GM19455 (cell line): ENCODE measurements around the gene SLC26A4.

Experiments
- ATAC-seq: cut with Tn5 transposase; IDR thresholded peaks from one replicate; pipeline ENCODE4 v1.9.1; 2021; ENCODE audit not compliant: unreplicated experiment

SLC26A4 gene

DNA sequence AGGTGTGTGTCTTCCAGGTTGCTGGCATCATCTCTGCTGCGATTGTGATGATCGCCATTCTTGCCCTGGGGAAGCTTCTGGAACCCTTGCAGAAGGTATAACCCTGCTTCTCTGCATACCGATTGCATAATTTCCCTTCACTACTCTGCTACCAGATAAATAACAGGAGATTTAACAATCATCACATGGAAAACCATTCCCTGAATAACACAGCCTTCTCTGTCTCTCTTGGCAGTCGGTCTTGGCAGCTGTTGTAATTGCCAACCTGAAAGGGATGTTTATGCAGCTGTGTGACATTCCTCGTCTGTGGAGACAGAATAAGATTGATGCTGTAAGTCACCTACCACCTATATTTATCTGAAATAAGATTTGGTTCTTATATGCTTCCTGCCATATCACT is 33.8 kb downstream of the SLC26A4 start:
- ATAC-seq, result no peak

DNA sequence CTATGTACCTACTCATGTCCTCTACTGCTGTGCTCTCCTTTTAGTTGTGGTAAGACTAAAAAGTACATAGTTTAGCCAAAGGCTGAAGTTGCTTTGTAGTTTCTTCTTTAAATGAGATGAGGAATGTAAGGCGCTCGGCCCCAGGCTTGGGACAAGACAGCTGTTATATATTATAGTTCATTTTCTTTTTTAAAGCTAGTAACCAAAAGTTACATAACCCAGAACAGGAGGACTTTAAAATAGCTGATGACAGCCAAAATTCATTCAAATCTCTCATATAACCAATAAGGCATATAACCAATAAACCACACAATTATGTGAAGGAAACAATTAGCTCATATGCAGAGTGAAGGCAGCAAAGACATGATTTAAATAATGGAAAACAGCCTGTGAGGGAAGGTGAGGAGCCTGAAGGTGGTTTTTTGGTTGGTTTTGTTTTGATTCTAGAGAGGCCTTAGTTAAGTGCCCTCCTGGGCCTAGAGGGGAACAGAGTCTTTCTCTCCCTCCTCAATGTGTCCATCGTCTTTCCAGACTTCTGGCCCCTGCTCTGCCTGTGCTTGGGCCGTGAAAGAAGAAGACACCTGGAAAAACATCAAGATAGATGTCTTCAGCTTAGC is 35.8 kb downstream of the SLC26A4 start:
- no peak for ATAC-seq

DNA sequence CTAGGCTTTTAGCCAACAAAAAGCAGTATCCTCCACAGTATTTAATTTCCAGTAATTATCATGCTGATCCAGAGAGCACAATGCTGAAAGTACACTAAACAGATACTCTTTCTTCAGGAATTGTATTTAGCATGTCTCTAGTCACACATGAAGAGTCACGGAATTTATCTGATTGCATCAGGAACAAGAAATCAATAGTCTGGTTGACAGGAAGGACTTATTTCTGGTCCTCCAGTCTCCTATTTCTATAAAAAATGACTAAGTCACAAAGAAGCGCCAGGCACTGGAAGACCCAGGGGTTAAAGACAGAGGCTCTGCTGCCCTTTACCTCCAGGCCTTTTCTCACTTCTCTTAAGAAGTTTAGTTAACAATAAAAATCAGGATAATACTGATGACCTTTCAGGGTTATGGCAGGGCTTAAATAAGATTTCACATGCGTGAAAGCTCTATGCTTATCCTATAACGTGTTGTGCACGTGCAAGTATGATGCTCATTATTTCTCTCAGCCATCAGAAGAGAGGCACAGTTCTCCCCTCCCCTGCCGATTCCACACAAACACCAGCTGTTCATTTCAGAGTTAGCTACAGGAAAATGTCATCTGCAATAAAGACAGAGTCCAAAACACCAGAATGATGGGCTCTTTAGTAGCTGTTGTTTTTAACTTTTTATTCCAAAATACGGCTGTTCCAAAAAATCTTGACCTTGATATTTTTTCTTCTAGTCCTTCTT is 36.9 kb downstream of the SLC26A4 start:
- no peak for ATAC-seq

DNA sequence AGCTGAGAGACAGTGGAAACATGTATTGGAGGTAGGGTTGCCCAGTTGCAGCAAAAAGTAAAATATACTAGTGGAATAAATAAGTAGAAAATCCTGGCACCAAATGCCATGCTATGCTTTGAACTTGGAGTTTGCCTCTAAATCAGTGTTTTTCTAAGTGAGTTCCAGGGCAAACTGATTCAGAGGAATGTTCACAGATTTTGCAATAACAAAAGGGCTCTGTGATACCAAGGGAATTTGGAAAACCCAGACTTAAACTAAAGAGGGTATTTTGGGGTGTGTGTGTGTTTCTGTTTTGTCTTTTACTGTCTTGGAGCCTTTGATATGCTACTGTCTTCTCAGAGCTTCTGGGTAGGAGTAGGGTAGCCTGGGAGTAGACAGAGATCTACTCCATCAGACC is 39.9 kb downstream of the SLC26A4 start:
- no peak for ATAC-seq

DNA sequence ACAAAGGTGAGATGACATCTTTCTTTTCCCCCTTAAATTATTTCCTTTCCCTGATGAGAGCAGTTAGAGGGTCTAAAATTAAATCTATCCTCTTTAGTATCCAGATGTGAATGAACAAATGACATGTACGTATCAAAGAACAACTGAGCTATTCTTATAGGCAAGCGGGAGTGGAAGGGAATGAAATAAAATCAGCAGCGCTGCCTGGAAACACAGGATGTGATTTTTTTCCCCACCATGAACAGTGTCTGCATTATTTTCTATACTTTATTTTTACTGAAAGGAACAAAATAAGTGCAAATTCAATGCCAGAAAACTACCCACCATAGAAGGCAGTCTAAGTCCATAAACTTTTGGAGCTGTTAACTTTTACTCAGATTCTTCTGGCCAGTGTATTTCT is 40.6 kb downstream of the SLC26A4 start:
- ATAC-seq, result no peak

DNA sequence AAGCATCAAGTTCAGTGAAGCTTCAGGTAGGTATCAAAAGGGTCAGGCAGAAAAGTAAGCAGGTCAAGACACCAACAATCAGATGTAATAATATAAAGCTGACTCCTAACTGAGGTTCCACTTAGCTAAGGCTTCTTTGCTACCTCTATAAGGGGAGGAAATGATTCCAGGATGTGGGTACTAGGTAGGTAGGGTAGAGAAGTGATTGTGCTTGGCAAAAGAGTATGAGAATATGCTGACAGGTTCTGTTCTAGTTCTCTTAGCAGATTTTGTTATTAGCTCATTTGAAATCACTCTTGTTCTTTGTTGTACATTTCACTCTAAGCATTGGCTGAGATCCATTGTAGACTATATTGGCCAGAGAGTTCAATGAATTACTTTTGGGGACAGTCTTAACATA is 42.6 kb downstream of the SLC26A4 start:
- ATAC-seq, result no peak

DNA sequence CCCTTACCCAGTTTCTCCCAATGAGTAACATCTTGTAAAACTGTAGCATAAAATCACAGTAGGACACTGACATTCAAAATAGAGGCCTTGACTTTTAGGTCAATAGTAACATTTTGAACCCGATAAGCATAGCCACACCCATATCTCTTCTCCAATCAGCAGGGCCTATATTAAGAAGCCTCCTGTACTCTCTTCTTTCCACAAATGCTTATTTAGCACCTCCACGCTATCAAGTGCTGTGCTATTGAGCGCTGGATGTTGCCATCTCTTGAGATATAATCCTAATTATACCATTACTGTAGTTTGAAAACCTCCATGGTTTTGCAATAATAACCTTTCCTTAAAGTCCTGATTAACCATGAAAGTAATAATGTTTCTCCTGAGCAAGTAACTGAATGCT is 43.2 kb downstream of the SLC26A4 start:
- no peak for ATAC-seq

DNA sequence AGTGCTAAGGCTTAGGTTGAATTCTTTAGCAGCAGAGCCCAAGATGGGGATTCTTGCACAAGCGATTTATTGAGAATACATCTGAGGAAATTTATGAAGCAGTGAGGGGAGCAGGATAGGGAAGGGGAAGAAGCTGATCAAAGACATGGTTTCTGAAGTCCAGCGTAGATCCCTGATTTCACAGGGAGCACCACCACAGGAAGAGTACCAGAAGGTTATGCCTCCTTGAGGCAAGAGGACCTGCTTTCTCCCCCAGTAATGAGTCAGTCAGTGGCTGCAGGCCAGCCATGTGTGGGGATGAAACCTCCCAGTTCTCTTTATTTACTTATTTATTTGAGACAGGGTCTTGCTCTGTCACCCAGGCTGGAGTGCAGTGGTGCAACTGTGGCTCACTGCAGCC is 48.3 kb downstream of the SLC26A4 start:
- no peak for ATAC-seq

DNA sequence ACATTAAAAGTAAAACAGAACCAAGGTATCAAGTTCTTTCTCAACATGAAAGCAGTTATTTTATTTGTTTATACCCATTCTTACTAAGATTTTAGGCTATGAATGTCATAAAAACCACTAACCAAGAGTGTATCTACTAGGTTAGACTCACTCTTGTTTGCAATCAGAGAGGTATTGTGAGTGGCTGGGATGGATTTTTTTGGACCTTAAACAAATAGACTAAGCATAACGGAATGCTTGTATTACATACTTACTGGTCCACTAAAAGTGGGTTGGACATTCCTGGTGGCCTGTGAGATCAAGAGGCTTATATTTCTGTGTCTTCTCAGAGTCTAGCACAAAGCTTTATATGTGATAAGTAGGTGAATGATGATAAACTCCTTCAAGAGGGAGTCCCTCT is 50.7 kb downstream of the SLC26A4 start:
- no peak for ATAC-seq

DNA sequence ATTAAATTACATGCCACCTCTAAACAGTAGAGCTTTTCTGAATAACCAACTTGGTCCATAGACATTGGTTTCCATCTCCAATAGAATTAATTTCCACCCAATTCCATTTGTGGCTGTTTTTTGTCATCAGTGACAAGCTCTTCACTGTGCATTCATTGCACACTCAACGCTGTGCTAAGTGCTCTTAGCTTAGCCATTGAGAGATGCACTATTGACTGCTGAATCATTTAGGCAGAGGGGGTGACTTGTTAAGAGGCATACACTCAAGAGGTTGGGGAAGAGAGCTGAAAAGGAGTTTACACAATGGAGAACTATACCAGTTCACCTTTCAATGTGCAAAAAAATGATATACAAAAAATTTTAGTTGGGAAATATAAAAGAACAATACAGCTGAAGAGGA is 51.4 kb downstream of the SLC26A4 start:
- no peak for ATAC-seq

DNA sequence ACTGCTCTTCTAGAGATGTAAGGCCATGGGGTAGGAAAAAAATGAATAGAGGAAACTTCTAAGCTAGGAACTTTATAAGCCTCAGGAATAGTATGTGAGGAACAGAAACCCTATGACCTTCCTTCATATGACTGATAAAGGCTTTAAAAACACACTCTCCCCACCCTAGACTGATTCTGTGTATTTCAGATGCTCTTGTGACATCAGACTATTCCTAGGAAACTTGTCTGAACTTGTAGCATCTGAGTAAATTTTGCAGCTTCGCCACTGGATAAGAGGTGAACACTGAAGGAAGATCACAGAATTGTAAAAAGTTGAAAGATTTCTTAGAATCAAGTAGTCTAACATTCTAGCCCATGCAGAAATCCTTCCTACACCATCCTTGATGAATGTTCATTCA is 52.3 kb downstream of the SLC26A4 start:
- ATAC-seq, result no peak

DNA sequence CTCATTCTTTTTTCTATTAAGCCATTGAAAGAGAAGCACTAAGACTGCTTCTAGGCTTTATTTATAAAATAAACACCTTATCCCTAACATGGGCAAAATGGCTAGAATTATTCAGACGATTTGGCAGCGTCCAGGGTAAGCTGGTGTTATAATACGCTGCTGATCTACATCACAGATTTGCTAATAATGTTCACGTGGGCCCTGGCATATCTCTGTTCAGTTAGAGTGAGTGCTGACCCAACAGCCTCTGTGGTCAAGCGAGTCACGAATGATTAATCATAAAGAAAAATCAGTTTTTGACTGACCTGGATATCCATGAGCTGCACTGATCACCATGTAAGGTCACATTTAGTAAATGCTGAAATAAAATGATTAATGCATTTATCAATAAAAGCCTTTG is 54.9 kb downstream of the SLC26A4 start:
- ATAC-seq, result no peak

DNA sequence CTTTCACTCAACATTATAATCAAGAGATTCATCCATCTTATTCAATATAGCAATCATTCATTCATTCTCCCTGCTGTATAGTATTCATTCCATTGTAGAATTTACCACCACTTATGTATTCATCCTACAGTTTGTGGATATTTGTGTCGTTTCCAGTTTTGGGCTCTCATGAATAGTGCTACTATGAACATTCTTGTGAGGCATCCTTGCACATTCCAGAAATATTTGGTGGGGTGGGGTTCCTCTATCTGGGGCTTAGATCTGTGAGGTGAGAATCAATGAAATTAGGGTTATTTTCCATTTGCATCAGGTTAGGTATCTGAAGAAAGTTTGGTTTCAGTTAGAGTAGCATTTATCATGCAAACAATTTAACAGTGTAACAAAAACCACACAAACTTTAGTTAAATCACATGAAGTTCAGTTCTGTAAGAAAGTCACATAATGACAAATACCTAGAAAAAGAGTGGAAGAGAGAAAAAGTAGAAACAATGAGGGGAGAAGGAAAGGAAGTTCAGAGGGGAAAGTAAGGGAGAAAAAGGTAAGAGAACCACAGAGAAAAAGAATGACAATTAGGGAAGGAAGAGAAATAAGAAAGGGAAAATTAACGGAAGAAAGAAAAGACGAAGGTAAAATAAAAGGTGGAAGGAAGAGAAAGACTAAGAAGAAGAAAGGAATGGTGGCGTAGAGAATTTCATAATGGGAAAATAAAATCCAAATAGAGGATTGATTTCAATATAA is 58.0 kb downstream of the SLC26A4 start:
- no peak for ATAC-seq

DNA sequence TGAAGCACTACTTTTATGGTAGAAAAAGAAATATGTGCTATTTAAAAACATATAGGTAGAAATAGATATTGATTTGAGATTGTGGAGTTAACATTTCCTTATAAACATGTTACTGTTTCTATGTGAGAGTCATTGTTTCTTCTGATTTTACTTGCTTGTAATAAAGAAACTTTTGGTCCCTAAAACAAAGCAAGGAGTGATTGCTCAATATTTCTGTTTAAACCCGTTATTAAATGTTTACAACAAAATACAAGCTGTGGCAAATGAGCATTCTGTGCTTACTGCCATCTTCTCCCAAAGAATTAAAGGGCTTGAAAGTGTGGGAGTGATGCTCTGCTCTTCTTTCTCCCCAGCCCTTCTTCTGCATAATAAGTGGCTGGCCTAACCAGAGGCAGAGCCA is 60.7 kb downstream of the SLC26A4 start:
- no peak for ATAC-seq

DNA sequence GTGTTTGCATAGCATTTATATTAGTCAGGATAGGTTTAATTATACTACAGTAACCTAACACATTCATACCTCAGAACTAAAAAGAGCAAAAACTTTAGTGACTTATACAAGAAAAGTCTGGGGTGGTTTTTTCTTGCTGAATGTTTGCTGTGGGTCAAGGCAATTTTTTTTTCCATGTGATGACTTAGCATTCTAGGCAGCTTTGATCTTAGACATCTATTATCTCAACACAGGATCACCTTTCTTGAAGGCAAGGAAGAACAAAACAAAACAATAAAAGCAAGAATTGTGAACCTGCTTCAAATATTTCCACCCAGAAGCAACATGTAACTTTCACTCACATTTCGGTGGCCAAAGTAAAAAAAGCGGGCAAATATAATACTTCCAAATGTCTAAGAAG is 62.6 kb downstream of the SLC26A4 start:
- ATAC-seq, result no peak

DNA sequence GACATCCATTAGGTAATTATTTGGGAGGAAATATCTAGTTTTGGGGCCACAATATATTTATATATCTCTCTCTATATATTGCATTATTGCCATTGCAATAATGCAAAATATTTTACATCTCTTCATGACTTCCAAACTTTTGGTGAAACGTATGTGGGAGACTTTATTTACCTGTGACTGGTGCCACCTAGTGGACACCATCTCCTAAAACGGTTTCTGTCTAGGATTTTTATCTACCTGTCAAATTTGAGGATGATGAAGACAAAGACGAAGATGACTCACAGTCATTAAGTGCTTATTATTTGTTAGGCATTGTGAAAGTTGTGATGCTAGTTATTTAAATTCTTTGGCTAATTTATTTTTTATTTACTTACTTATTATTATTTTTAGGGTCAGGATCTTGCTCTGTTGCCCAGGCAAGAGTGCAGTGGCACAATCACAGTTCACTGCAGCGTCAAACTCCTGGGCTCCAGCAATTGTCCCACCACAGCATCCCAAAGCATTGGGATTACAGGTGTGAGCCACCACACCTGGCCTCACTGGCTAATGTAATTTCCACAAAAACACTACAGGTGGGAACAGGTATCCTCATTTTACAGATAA is 64.6 kb downstream of the SLC26A4 start:
- no peak for ATAC-seq

DNA sequence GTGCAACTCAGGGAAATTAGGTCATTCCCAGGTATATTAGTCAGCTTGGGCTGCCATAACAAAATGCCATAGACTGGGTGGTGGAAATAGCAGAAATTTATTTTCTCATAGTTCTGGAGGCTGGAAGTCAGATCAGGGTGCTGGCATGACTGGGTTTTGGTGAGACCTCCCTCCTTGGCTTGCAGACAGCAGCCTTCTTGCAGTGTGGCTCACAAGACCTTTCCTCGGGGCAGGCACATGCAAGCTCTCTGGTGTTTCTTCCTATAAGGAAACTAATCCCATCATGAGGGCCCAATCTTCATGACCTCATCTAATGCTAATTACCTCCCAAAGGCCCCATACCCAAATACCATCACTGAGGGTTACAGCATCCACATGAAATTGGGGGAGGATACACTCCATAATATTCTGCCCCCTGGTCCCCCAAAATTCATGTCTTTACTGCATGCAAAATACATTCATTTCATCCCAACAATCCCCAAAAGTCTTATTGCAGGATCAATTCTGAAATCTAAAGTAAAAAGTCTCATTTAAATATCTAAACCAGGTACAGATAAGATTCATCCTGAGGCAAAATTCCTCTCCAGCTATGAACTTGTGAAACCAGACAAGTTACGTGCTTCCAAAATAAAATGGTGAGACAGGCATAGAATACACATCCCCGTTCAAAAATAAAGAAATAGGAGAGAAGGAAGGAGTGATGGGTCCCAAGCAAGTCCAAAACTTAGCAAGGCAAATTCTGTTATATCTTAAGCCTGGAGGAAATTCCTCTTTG is 65.9 kb downstream of the SLC26A4 start:
- ATAC-seq, result no peak

DNA sequence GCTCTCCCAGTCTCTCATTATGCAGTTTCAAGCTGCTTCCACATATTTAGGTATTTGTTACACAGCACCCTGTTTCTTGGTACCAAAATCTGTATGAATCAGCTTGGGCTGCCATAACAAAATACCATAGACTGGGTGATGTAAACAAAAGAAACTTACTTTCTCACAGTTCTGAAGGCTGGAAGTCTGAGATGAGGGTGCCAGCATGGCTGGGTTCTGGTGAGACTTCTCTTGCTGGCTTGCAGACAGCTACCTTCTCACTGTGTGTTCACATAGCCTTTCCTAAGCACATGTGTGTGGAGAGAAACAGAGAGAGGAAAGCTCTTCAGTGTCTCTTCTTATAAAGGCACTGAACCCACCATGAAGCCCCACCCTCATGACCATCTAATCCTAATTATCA is 67.6 kb downstream of the SLC26A4 start:
- no peak for ATAC-seq

DNA sequence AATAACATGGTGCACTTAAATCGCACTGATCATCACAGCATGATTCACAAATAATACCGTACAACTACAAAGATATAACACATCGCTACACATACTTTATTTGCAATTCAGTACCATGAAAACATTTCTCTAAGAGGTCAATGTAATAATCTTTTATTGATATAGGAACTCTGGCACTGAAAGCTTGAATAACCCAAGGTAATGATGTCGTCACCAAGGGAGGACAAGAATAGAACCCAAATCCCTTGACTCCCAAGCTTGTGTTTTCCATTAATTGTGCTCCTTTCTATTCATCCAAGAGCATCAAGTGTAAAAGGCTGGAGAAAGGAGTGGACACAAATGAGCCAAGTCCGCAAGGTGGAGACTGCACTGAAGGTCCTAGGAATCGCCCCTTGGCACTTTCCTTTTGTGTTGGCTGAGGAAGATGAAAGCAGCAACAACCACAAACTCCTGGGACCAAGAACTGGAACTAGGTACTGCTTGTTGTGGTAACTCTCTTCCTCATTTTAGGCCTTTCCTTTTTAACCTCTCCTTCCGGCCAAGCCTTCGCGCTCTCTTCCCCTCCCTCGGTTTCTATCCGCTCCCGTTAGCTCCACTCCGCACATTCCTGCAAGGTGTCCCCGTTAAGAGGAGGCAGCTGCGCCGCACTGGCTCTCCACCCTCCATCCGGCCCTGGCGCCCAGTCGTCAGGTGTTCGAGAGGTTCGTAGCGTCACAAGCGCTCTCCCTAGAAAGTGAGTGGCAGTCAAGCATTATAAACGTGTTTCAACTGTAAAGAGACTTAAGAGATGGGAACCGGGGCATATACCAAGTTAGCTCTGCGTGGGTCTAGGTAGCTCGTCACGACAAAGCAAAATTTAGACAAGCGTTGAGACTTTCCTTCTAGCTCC is 82.3 kb downstream of the SLC26A4 start:
- ATAC-seq, result peak; percentile 46
